Large intestine (tissue), 3 donors: ENCODE measurements around the gene CENPI. TPM values are rescaled to one million over a fixed set of nuclear protein-coding genes. Genes with fewer than 3 reads are reported as not detected.

Source experiments
- DNase-seq, 2 donors: peaks; one replicate each; pipeline versions ENCODE4 v3.0.0 to v3.0.0-alpha.2; 2013
- H3K27ac ChIP-seq: one replicate; pipeline ENCODE4 v1.5.1; 2013; ENCODE audit warnings: low read length
- H3K27me3 ChIP-seq: 2 replicates; pipeline ENCODE4 v1.6.1; 2013; ENCODE audit warnings: low read length; ENCODE audit not compliant: control insufficient read depth, insufficient read depth
- H3K36me3 ChIP-seq: 2 replicates; pipeline ENCODE4 v1.6.1; 2013; ENCODE audit warnings: low read length; ENCODE audit not compliant: control insufficient read depth, insufficient read depth
- H3K4me1 ChIP-seq: one replicate; pipeline ENCODE4 v1.6.1; 2013; ENCODE audit warnings: low read length; ENCODE audit not compliant: control insufficient read depth, insufficient read depth
- H3K4me3 ChIP-seq: one replicate; pipeline ENCODE4 v1.5.1; 2013; ENCODE audit warnings: low read length
- H3K9me3 ChIP-seq: one replicate; pipeline ENCODE4 v1.6.1; 2013; ENCODE audit warnings: mild to moderate bottlenecking, low read depth, low read length, moderate library complexity; ENCODE audit not compliant: control insufficient read depth
- WGBS: methylation state at CpG from one replicate; pipeline ENCODE4 v1.1.5; 2013; ENCODE audit warnings: low lambda C conversion rate; ENCODE audit not compliant: insufficient coverage; 5-methylcytosine and 5-hydroxymethylcytosine counted together
- polyA plus RNA-seq: library from polyadenylated mRNA; unstranded; fragments of 120-200 nt; gene quantifications from one replicate; pipeline ENCODE4 v1.2.1, GENCODE V29; 2013

Gene CENPI
- polyA plus RNA-seq, 1 donor: 4.5 TPM

- Histone ChIP-seq H3K36me3 (no peaks in the 10 kb centered on the region), H3K27ac (no peak overlapping the region), H3K4me3 (no peak overlapping the region), H3K9me3 (no peaks in the 10 kb centered on the region), H3K4me1 (no peaks in the 10 kb centered on the region), H3K27me3 (no peaks in the 10 kb centered on the region)
- no peak for DNase-seq
- no CpG with 5 or more reads among the region's 3 CpGs for WGBS
Measured at GRCh38 chrX:101080326-101081124, 17.5 kb upstream of the CENPI start.

- no peak overlapping the region for H3K27ac ChIP-seq
- WGBS: no CpG with 5 or more reads among the region's 3 CpGs
- no peak overlapping the region for H3K4me3 ChIP-seq
- no peaks in the 10 kb centered on the region for H3K9me3 ChIP-seq
- no peak for DNase-seq
- no peaks in the 10 kb centered on the region for H3K36me3 ChIP-seq
- H3K27me3 ChIP-seq: no peaks in the 10 kb centered on the region
- H3K4me1 ChIP-seq: no peaks in the 10 kb centered on the region
Measured at GRCh38 chrX:101081231-101081630, 16.8 kb upstream of the CENPI start.

DNA sequence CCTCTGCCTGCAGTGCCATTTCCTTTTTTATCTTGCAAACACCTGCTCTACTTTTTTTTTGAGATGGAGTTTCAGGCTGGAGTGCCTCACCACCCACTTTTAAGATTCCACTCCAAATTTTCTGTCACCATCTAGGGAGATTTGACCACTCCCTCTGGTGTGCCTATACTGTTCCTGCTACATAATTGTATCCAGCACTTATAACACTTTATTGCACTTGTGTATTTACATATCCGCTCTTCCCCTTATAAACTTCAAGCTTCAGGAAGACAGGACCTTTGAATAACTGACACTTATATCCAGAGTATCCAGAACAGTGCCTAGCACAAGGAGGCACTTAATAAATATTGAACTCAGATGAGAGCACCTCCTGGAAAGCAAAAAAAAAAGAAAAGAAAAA lies 6.2 kb upstream of the CENPI start:
- no CpG with 5 or more reads among the region's 1 CpG for WGBS
- no peak overlapping the region for H3K4me3 ChIP-seq
- H3K27ac ChIP-seq: no peak overlapping the region

DNA sequence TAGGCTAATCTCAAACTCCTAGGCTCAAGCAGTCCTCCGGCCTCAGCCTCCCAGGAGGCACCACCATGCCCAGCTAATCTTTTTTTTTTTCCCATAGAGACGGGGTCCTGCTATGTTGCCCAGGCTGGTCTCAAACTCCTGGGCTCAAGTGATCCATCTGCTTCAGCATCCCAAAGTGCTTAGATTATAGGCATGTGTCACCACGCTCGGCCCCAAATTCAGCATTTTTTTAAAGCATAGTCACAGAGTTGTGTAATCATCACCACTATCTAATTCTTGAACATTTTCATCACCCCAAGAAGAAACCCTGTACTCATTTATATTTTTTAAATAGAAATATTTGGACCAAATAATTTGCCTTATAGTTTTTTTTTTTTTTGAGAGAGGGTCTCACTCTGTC lies 10.3 kb downstream of the CENPI start:
- Histone ChIP-seq H3K4me3 (no peak overlapping the region), H3K27ac (no peak overlapping the region), H3K27me3 (no peaks in the 10 kb centered on the region), H3K4me1 (no peaks in the 10 kb centered on the region), H3K36me3 (no peaks in the 10 kb centered on the region), H3K9me3 (no peaks in the 10 kb centered on the region)
- no peak for DNase-seq
- no CpG with 5 or more reads among the region's 4 CpGs for WGBS

More for the DNA sequence above, 6.2 kb upstream of the CENPI start:
- Histone ChIP-seq H3K4me1 (no peaks in the 10 kb centered on the region), H3K9me3 (no peaks in the 10 kb centered on the region), H3K36me3 (no peaks in the 10 kb centered on the region), H3K27me3 (no peaks in the 10 kb centered on the region)
- no peak for DNase-seq

DNA sequence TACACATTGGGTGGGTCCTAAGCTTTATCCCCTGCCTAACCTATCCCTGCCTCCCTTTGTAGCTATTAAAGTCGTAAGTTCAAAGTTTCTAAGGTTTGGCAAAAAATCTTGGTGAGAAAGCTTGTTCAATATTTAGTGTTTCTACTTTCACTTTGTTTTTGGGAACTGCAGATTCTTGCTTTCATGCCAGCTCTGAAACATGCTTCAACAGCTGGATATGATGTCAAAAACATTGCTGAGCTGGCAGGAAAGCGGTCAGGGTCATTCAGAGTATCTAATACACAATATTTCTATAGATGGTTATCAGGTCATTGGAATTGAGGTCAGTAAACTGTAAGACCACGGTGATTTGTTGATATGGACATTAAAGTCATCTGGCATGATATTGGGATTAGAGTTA lies 19.7 kb downstream of the CENPI start:
- WGBS: no CpG with 5 or more reads among the region's 3 CpGs
- Histone ChIP-seq H3K27ac (no peak overlapping the region), H3K36me3 (no peaks in the 10 kb centered on the region), H3K9me3 (no peaks in the 10 kb centered on the region), H3K27me3 (no peaks in the 10 kb centered on the region), H3K4me1 (no peaks in the 10 kb centered on the region), H3K4me3 (no peak overlapping the region)
- DNase-seq: no peak

DNA sequence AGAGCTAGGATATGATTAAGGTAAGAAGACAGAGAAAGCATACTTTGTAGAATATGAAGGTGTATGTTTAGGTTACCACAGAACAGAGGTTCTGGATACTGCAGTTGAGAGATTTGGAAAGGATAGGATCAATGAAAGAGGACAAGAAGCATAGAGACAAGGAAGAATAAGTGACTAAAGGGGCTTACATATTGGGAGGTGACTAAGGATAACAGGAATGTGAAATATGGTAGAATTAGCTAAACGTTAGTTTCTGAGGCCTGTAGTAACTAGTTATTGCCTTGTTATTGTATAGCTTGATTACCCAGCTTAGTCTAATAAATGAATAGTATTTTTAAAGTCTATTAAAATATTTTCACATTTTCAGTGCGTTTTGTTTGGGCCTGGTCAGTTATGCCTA lies 38.2 kb downstream of the CENPI start:
- Histone ChIP-seq H3K36me3 (peaks cover 2% of the 10 kb centered on the region), H3K27ac (no peak overlapping the region), H3K4me1 (no peaks in the 10 kb centered on the region), H3K27me3 (no peaks in the 10 kb centered on the region), H3K4me3 (no peak overlapping the region), H3K9me3 (no peaks in the 10 kb centered on the region)
- no peak for DNase-seq
- WGBS: no CpG with 5 or more reads among the region's 2 CpGs

Other genes with a start within 250 kb of the CENPI start
- gene NOX1, start 223.8 kb upstream of the CENPI start, polyA plus RNA-seq: 1.8 TPM
- gene XKRX, start 169.3 kb upstream of the CENPI start, polyA plus RNA-seq: 8.8 TPM
- 0.21 TPM for gene ARL13A, start 128.5 kb upstream of the CENPI start, polyA plus RNA-seq
- 14.4 TPM for gene TRMT2B, start 46.1 kb upstream of the CENPI start, polyA plus RNA-seq
- 7.5 TPM for gene TMEM35A, start 19.3 kb upstream of the CENPI start, polyA plus RNA-seq
- gene DRP2, start 121.6 kb downstream of the CENPI start, polyA plus RNA-seq: 2.1 TPM
- gene TAF7L, start 193.1 kb downstream of the CENPI start, polyA plus RNA-seq: 0.18 TPM